ENCODE data around the gene DHFR2. TPM values are rescaled to one million over a fixed set of nuclear protein-coding genes. Genes with fewer than 3 reads are reported as not detected.
A peak's percentile ranks its signal among the peaks of the same experiment; 100 is the strongest.

Gene DHFR2
- total and polyA plus RNA-seq, 9 of the 15 experiments (the other 6 are each of a cell fraction or from before 2014, with no cell fraction given): 0.64 to 1.7 (median 1.4) TPM

GRCh38 chr3:94062513-94063404, at the start of gene DHFR2, which contains the start of gene NSUN3 (continued):
- no peak for TF ChIP-seq CBX2 (IDR thresholded peaks at IDR 0.05; ENCODE audit: insufficient read depth, low read length, poor library complexity, severe bottlenecking)
- peak in 1 of 2 experiments; percentile 50; a peak in 1 of 4 replicates for TF ChIP-seq TEAD1 (CRISPR knock-in tag; IDR thresholded peaks at IDR 0.05)
- no peak for TF ChIP-seq ATF2 (CRISPR knock-in tag; IDR thresholded peaks at IDR 0.05)
- no peak for TF ChIP-seq HEY1 (CRISPR knock-in tag; IDR thresholded peaks at IDR 0.05; ENCODE audit: borderline replicate concordance)
- peak; percentile 35 for TF ChIP-seq MAFF (IDR thresholded peaks at IDR 0.05; ENCODE audit: low read length)
- 0 out of 4 replicates have a peak, but pooled peaks of 1 of the 2 experiments have one; percentile 7 for TF ChIP-seq NONO (IDR thresholded peaks at IDR 0.05; ENCODE audit: low read depth in 2 of 2, low read length in 1 of 2)
- TF ChIP-seq KLF6 (CRISPR knock-in tag; IDR thresholded peaks at IDR 0.05; ENCODE audit: borderline replicate concordance): no peak
- no peak for TF ChIP-seq ZNF184 (CRISPR knock-in tag; IDR thresholded peaks at IDR 0.05)
- TF ChIP-seq, protein P1, sequence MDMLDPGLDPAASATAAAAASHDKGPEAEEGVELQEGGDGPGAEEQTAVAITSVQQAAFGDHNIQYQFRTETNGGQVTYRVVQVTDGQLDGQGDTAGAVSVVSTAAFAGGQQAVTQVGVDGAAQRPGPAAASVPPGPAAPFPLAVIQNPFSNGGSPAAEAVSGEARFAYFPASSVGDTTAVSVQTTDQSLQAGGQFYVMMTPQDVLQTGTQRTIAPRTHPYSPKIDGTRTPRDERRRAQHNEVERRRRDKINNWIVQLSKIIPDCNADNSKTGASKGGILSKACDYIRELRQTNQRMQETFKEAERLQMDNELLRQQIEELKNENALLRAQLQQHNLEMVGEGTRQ (CRISPR knock-in tag; IDR thresholded peaks at IDR 0.05): no peak
- no peak for TF ChIP-seq ZNF431 (CRISPR knock-in tag; IDR thresholded peaks at IDR 0.05)
- no peak for TF ChIP-seq SOX6 (IDR thresholded peaks at IDR 0.05)
- TF ChIP-seq ZNF282 (CRISPR knock-in tag; IDR thresholded peaks at IDR 0.05): no peak
- no peak for TF ChIP-seq EHMT2 (IDR thresholded peaks at IDR 0.05)
- TF ChIP-seq MEIS2 (IDR thresholded peaks at IDR 0.05; ENCODE audit: partially characterized antibody): peak; percentile 19
- TF ChIP-seq, protein P2, sequence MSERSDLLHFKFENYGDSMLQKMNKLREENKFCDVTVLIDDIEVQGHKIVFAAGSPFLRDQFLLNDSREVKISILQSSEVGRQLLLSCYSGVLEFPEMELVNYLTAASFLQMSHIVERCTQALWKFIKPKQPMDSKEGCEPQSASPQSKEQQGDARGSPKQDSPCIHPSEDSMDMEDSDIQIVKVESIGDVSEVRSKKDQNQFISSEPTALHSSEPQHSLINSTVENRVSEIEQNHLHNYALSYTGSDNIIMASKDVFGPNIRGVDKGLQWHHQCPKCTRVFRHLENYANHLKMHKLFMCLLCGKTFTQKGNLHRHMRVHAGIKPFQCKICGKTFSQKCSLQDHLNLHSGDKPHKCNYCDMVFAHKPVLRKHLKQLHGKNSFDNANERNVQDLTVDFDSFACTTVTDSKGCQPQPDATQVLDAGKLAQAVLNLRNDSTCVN (CRISPR knock-in tag; IDR thresholded peaks at IDR 0.05): no peak
- no peak for TF ChIP-seq TCF3 (CRISPR knock-in tag; IDR thresholded peaks at IDR 0.05)
- TF ChIP-seq, protein P3, sequence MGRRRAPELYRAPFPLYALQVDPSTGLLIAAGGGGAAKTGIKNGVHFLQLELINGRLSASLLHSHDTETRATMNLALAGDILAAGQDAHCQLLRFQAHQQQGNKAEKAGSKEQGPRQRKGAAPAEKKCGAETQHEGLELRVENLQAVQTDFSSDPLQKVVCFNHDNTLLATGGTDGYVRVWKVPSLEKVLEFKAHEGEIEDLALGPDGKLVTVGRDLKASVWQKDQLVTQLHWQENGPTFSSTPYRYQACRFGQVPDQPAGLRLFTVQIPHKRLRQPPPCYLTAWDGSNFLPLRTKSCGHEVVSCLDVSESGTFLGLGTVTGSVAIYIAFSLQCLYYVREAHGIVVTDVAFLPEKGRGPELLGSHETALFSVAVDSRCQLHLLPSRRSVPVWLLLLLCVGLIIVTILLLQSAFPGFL (CRISPR knock-in tag; IDR thresholded peaks at IDR 0.05): no peak
- TF ChIP-seq BCL6 (CRISPR knock-in tag; IDR thresholded peaks at IDR 0.05): no peak
- 0 out of 2 replicates have a peak, but pooled peaks have one; percentile 4 for TF ChIP-seq FOXM1 (IDR thresholded peaks at IDR 0.05; ENCODE audit: low read depth)
- no peak for TF ChIP-seq FOXM1 (CRISPR knock-in tag; IDR thresholded peaks at IDR 0.05; ENCODE audit: low read depth)
- TF ChIP-seq TCF7L2 (IDR thresholded peaks at IDR 0.05; ENCODE audit: low read depth, low read length): no peak
- TF ChIP-seq NFE2L1 (tag; IDR thresholded peaks at IDR 0.05; ENCODE audit: borderline replicate concordance, low read depth): no peak

All from K562 (cell line).